Naive B cell (primary cell): ENCODE measurements around the gene ZNF107. TPM values are rescaled to one million over a fixed set of nuclear protein-coding genes. Genes with fewer than 3 reads are reported as not detected.
A peak's percentile ranks its signal among the peaks of the same experiment; 100 is the strongest.

Source experiments
- ATAC-seq, 2 donors: fragments of 150-1000 bp; cut with Tn5 transposase; 2 replicates each; pipeline ENCODE4 v1.10.0; 2021; ENCODE audit warnings: low read depth in 2 of 2, mild to moderate bottlenecking in 2 of 2, moderate library complexity in 2 of 2
- DNase-seq: peaks from one replicate; pipeline ENCODE4 v3.0.0; 2022
- H3K27ac Mint-ChIP-seq, 6 donors: one replicate each; pipeline ENCODE4 v1.8.0; 2020 to 2022; ENCODE audit warnings: mild to moderate bottlenecking in 6 of 6, mixed read lengths in 6 of 6, moderate library complexity in 5 of 6, inconsistent platforms in 2 of 6
- H3K27me3 Mint-ChIP-seq, 3 donors: one replicate each; pipeline ENCODE4 v1.8.0; 2021 to 2022; ENCODE audit warnings: mixed read lengths in 3 of 3, mild to moderate bottlenecking in 1 of 3
- H3K36me3 Mint-ChIP-seq, 2 donors: one replicate each; pipeline ENCODE4 v1.8.0; 2020 to 2022; ENCODE audit warnings: mixed read lengths in 2 of 2, inconsistent platforms in 1 of 2, mild to moderate bottlenecking in 1 of 2
- H3K4me1 Mint-ChIP-seq, 3 donors: one replicate each; pipeline ENCODE4 v1.8.0; 2020 to 2022; ENCODE audit warnings: mixed read lengths in 3 of 3, inconsistent platforms in 1 of 3, mild to moderate bottlenecking in 1 of 3, moderate library complexity in 1 of 3
- H3K4me3 Mint-ChIP-seq, 8 donors: one replicate each; pipeline ENCODE4 v1.8.0; 2020 to 2022; ENCODE audit warnings: mild to moderate bottlenecking in 8 of 8, mixed read lengths in 8 of 8, moderate library complexity in 8 of 8, inconsistent platforms in 2 of 8
- H3K9me3 Mint-ChIP-seq, 7 donors: one replicate each; pipeline ENCODE4 v1.8.0; 2020 to 2022; ENCODE audit warnings: mixed read lengths in 7 of 7, mild to moderate bottlenecking in 5 of 7, inconsistent platforms in 2 of 7, moderate library complexity in 1 of 7
- polyA plus RNA-seq, 6 donors: library from polyadenylated mRNA; unstranded; fragments of 300-500 nt; fragmentation: Illumina TruSeq; gene quantifications; one replicate each; pipeline ENCODE4 v1.2.3, GENCODE V29; 2021; ENCODE audit warnings: low read depth in 6 of 6

The ZNF107 gene
- polyA plus RNA-seq, 6 donors from 2014 or later, result 13.6 to 37.3 (median 23.6) TPM

DNA sequence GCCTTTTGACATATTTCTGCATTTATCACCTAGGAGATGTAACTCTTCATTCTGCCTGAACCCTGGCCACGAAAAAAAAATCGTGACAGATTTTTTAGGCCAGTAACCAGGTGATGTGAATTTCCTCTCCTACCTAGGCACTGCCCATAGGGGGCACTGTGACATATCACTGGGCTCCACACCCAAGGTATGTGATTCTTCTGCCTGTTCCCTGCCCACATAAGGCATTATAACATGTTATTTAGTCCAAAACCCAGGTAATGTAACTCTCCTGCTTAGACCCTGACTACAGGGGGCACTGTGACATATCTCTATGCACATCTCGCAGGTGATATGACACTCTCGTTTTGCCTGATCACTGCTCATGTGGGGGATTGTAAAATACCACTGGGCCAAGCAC is 29.5 kb upstream of the ZNF107 start:
- Mint-ChIP-seq H3K9me3 (peaks cover 0 to 2% (median 0%) of the 10 kb centered on the region in 7 donors), H3K27me3 (no peaks in the 10 kb centered on the region), H3K36me3 (no peaks in the 10 kb centered on the region), H3K4me3 (no peak overlapping the region), H3K4me1 (no peaks in the 10 kb centered on the region), H3K27ac (no peak overlapping the region)
- peak in 1 of 2 donors; percentile 44 for ATAC-seq
- no peak for DNase-seq

DNA sequence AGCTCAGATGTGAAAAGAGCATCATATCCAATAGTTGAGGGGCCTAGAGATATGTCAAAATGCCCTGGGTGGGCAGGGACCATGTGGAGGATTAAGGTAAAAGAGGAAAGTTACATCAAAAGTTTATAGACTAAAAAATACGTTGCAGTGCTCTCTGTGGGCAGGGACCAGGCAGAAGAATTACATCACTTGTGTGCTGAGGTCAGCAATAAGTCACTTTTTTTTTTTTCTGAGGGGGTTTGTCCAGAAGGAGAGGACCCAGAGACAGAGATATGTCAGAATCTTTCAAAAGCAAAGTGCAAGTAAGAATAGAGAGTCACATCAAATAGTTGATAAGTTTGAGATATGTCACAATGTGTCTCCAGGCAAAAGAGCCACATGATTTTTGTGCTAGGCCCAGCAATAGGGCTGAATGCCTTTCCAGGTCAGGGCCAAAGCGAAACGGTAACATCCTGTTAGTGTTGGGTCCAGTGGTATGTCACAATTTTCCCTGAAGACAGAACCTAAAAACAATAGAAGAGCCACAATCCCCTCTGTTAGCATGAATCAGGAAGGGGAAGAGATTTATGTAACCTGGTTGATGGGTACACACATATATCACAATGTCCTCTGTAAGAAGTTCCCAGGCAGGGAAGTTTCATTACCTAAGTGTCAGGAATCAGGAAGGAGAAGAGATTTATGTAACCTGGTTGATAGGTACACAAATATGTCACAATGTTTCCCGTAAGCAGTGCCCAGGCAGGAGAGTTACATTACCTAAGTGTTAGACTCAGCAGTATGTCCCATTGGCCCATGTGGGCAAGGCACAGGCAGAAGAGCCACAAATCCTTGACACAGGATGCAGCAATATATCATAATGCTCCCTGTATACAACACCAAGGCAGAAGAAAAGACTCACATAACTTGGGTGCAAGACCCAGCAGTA is 28.1 kb upstream of the ZNF107 start:
- H3K9me3 Mint-ChIP-seq, result peaks cover 0 to 4% (median 0%) of the 10 kb centered on the region in 7 donors
- H3K27me3 Mint-ChIP-seq, result no peaks in the 10 kb centered on the region
- no peaks in the 10 kb centered on the region for H3K4me1 Mint-ChIP-seq
- H3K4me3 Mint-ChIP-seq, result no peak overlapping the region
- no peaks in the 10 kb centered on the region for H3K36me3 Mint-ChIP-seq
- H3K27ac Mint-ChIP-seq, result peak overlapping the region in 2 of 6 donors; percentile 9 to 35
- ATAC-seq, result no peak
- no peak for DNase-seq

DNA sequence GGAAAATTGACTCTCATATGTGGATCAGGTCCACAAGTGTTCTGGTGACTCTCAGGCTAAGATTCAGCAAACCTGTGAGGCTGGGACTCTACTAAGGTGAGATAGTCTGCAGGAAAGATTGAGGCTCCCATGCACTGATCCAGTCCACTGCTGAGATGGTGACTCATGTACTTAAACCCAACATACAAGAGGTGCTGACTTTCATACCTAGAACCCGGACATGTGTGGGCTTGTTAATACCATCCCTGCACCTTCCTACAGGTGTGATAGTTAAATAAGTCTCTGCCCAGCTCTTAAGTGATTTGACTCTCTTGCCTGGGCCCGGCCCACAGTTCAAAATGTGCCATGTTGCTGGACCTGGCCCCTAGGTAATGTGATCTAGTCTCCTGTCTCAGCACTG is 27.1 kb upstream of the ZNF107 start:
- Mint-ChIP-seq H3K27me3 (no peaks in the 10 kb centered on the region), H3K4me1 (no peaks in the 10 kb centered on the region), H3K4me3 (peak overlapping the region in 1 of 8 donors; percentile 53), H3K36me3 (no peaks in the 10 kb centered on the region), H3K27ac (no peak overlapping the region), H3K9me3 (peaks cover 0 to 5% (median under 1%) of the 10 kb centered on the region in 7 donors)
- ATAC-seq, result no peak
- no peak for DNase-seq

DNA sequence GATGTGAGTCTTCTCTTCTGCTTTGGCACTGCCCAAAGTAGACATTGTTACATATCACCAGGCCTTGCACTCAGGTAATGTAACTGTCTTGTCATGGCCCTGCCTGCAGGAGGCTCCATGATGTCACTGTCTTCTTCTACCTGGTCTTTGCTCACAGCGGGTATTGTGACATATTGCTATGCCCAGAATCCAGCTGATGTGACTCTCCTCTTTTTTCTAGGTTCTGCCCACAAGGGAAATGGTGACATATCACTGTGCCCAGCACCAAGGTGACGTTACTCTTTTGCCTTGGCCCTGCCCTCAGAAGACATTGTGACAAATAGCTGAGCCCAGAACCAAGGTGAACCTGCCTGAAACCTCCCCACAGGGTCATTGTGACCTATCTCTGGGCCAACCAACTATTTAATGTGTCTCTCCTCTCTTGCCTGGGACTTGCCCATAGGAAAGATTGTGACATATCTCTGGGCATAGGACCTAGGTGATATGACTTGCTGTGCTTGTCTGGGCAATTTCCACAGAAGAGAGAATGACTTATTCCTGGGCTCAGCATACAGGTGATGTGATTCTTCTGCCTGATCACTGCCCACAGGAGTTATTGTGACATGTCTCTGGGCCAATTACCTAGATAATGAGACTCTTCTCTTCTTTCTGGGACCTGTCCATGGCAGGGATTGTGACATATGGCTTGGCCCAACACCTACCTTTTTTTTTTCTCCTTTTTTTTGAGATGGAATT is 26.5 kb upstream of the ZNF107 start:
- H3K4me1 Mint-ChIP-seq, result no peaks in the 10 kb centered on the region
- H3K36me3 Mint-ChIP-seq, result no peaks in the 10 kb centered on the region
- H3K27me3 Mint-ChIP-seq, result no peaks in the 10 kb centered on the region
- H3K9me3 Mint-ChIP-seq, result peaks cover 0 to 6% (median 2%) of the 10 kb centered on the region in 7 donors
- DNase-seq (no peak), ATAC-seq (peak in 1 of 2 donors; percentile 47)
- H3K4me3 Mint-ChIP-seq, result peak overlapping the region in 1 of 8 donors; percentile 53
- peak overlapping the region in 1 of 6 donors; percentile 39 for H3K27ac Mint-ChIP-seq

GRCh38 chr7:64640504-64640903 is 25.4 kb upstream of the ZNF107 start:
- ATAC-seq (no peak), DNase-seq (no peak)
- peak overlapping the region in 1 of 6 donors; percentile 28 for H3K27ac Mint-ChIP-seq
- H3K36me3 Mint-ChIP-seq, result no peaks in the 10 kb centered on the region
- peaks cover 0 to 7% (median 4%) of the 10 kb centered on the region in 7 donors for H3K9me3 Mint-ChIP-seq
- no peaks in the 10 kb centered on the region for H3K27me3 Mint-ChIP-seq
- no peaks in the 10 kb centered on the region for H3K4me1 Mint-ChIP-seq
- H3K4me3 Mint-ChIP-seq, result no peak overlapping the region

- ATAC-seq (no peak), DNase-seq (no peak)
- no peak overlapping the region for H3K4me3 Mint-ChIP-seq
- no peaks in the 10 kb centered on the region for H3K4me1 Mint-ChIP-seq
- no peaks in the 10 kb centered on the region for H3K36me3 Mint-ChIP-seq
- H3K9me3 Mint-ChIP-seq, result peaks cover 0 to 7% (median 3%) of the 10 kb centered on the region in 7 donors
- H3K27me3 Mint-ChIP-seq, result no peaks in the 10 kb centered on the region
- H3K27ac Mint-ChIP-seq, result no peak overlapping the region
Observed at GRCh38 chr7:64642046-64642445, 23.9 kb upstream of the ZNF107 start.

DNA sequence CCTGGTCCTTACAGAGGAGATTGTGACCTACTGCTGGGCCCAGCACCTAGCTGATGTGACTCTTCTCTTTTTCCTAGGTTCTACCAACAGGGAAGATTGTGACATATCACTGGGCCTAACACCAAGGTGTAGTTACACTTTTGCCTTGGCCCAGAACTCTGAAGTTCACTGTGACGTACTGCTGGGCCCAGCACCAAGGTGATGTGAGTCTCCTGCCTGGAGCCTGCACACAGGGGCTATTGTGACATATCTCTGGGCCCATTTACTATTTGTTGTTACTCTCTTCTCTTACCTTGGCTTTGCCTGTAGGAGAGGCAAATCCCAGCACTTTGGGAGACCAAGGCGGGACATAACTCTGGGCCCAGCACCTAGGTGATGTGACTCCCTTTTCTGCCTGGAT is 23.1 kb upstream of the ZNF107 start:
- ATAC-seq (no peak), DNase-seq (no peak)
- H3K4me1 Mint-ChIP-seq, result no peaks in the 10 kb centered on the region
- peak overlapping the region in 2 of 6 donors; percentile 24 to 30 for H3K27ac Mint-ChIP-seq
- no peak overlapping the region for H3K4me3 Mint-ChIP-seq
- H3K36me3 Mint-ChIP-seq, result no peaks in the 10 kb centered on the region
- no peaks in the 10 kb centered on the region for H3K27me3 Mint-ChIP-seq
- H3K9me3 Mint-ChIP-seq, result peaks cover 0 to 7% (median 3%) of the 10 kb centered on the region in 7 donors

DNA sequence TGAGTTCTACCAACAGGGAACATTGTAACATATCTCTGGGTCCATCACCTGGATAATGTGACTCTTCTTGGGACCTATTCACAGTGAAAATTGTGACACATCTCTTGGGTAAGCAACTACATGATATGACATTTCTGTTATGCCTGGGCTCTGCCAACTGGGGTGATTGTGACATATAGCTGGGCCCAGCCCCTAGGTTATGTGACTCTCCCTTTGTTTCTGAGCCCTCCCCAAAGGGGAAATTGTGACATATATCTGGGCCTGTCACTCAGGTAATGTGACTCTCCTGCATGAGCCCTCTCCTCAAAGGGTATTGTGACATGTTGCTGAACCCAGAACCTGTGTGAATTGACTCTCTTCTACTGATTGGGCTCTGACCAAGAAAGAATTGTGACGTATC is 22.4 kb upstream of the ZNF107 start:
- H3K27me3 Mint-ChIP-seq, result no peaks in the 10 kb centered on the region
- DNase-seq (no peak), ATAC-seq (no peak)
- peaks cover 0 to 10% (median 4%) of the 10 kb centered on the region in 7 donors for H3K9me3 Mint-ChIP-seq
- no peak overlapping the region for H3K4me3 Mint-ChIP-seq
- H3K36me3 Mint-ChIP-seq, result no peaks in the 10 kb centered on the region
- no peaks in the 10 kb centered on the region for H3K4me1 Mint-ChIP-seq
- no peak overlapping the region for H3K27ac Mint-ChIP-seq

GRCh38 chr7:64651203-64651602 is 14.7 kb upstream of the ZNF107 start:
- no peak overlapping the region for H3K4me3 Mint-ChIP-seq
- H3K27ac Mint-ChIP-seq, result no peak overlapping the region
- peaks cover 0 to 15% (median 0%) of the 10 kb centered on the region in 3 donors for H3K4me1 Mint-ChIP-seq
- H3K9me3 Mint-ChIP-seq, result peaks cover 0 to 8% (median 2%) of the 10 kb centered on the region in 7 donors
- ATAC-seq, result no peak
- no peak for DNase-seq
- H3K36me3 Mint-ChIP-seq, result no peaks in the 10 kb centered on the region
- H3K27me3 Mint-ChIP-seq, result no peaks in the 10 kb centered on the region

- H3K27ac Mint-ChIP-seq, result no peak overlapping the region
- H3K27me3 Mint-ChIP-seq, result no peaks in the 10 kb centered on the region
- H3K4me3 Mint-ChIP-seq, result no peak overlapping the region
- H3K4me1 Mint-ChIP-seq, result peaks cover 0 to 15% (median 0%) of the 10 kb centered on the region in 3 donors
- H3K36me3 Mint-ChIP-seq, result no peaks in the 10 kb centered on the region
- DNase-seq (no peak), ATAC-seq (no peak)
- peaks cover 0 to 8% (median 2%) of the 10 kb centered on the region in 7 donors for H3K9me3 Mint-ChIP-seq
Observed at GRCh38 chr7:64651632-64652165, 14.2 kb upstream of the ZNF107 start.

GRCh38 chr7:64653721-64654401 is 12.1 kb upstream of the ZNF107 start:
- Mint-ChIP-seq H3K27me3 (no peaks in the 10 kb centered on the region), H3K36me3 (no peaks in the 10 kb centered on the region), H3K4me1 (peaks cover 0 to 15% (median 0%) of the 10 kb centered on the region in 3 donors), H3K27ac (peak overlapping the region in 1 of 6 donors; percentile 24), H3K4me3 (no peak overlapping the region), H3K9me3 (peaks cover 0 to 8% (median 0%) of the 10 kb centered on the region in 7 donors)
- DNase-seq, result no peak
- ATAC-seq, result no peak

GRCh38 chr7:64654796-64655548 is 11.0 kb upstream of the ZNF107 start:
- Mint-ChIP-seq H3K4me3 (no peak overlapping the region), H3K4me1 (peaks cover 0 to 15% (median 0%) of the 10 kb centered on the region in 3 donors), H3K9me3 (peaks cover 0 to 5% (median 0%) of the 10 kb centered on the region in 7 donors), H3K27ac (no peak overlapping the region), H3K36me3 (no peaks in the 10 kb centered on the region), H3K27me3 (no peaks in the 10 kb centered on the region)
- DNase-seq (no peak), ATAC-seq (no peak)
